Adrenal gland (tissue), 12 donors: ENCODE results near the gene DES. TPM values are rescaled to one million over a fixed set of nuclear protein-coding genes. Genes with fewer than 3 reads are reported as not detected.

Source experiments
- DNase-seq, 7 donors: peaks; one replicate each; pipeline ENCODE4 v3.0.0-alpha.2; 2019 to 2020
- H3K27ac ChIP-seq, 5 donors: fragments of 200-600 bp; sonication (generic) in 4 of 5; 1 replicate in 3 of 5; 2 replicates in 2 of 5; pipeline versions ENCODE4 v1.5.1 to v1.8.0; 2016 to 2020; ENCODE audit warnings: mild to moderate bottlenecking in 1 of 5
- H3K27me3 ChIP-seq: fragments of 200-600 bp; 2 replicates; pipeline ENCODE4 v1.8.0; 2021
- H3K36me3 ChIP-seq, 2 donors: fragments of 200-600 bp; replicated peaks in 1 of 2; 1 replicate in 1 of 2; 2 replicates in 1 of 2; pipeline versions ENCODE4 v1.5.1 to v1.8.0; 2018 to 2022
- H3K4me1 ChIP-seq, 2 donors: fragments of 200-600 bp; replicated peaks in 1 of 2; 1 replicate in 1 of 2; 2 replicates in 1 of 2; pipeline versions ENCODE4 v1.5.1 to v1.8.0; 2018 to 2021
- H3K4me3 ChIP-seq, 4 donors: fragments of 200-600 bp; sonication (generic) in 3 of 4; one replicate each; pipeline ENCODE4 v1.5.1; 2016 to 2018
- H3K9me3 ChIP-seq, 3 donors: fragments of 200-600 bp; sonication (generic) in 1 of 3; replicated peaks in 1 of 3; 1 replicate in 2 of 3; 2 replicates in 1 of 3; pipeline versions ENCODE4 v1.5.1 to v1.8.0; 2016 to 2021
- POLR2A ChIP-seq, 2 donors: fragments of 450-650 bp; IDR thresholded peaks; one replicate each; pipeline ENCODE4 v1.6.1; 2017; ENCODE audit warnings: antibody characterized with exemption in 2 of 2, mild to moderate bottlenecking in 2 of 2, moderate library complexity in 1 of 2
- WGBS, 4 donors: extraction: QIAGEN DNeasy Blood & Tissue Kit in 2 of 4; methylation state at CpG; one replicate each; pipeline versions ENCODE4 v1.1.5 to v1.1.7; 2013 to 2017; 5-methylcytosine and 5-hydroxymethylcytosine counted together
- intact Hi-C, 2 donors: fragments of 100-400 bp; cut with DNase I; formaldehyde crosslinking; loops; one replicate each; pipeline versions ENCODE4 v1.14.1 to v1.15.0; 2022 to 2023
- polyA plus RNA-seq, 3 donors: library from polyadenylated mRNA; stranded (reverse); fragments of 200-250 nt in 2 of 3; fragments of 350-450 nt in 1 of 3; fragmentation: Illumina TruSeq in 1 of 3; extraction: RNeasy Lipid Tissue Mini Kit (QIAGEN cat#74804) in 1 of 3; gene quantifications; one replicate each; pipeline ENCODE4 v1.2.3, GENCODE V29; 2013 to 2014
- total RNA-seq, 9 donors: library from RNA; depleted of rRNA in 4 of 9; stranded (reverse); fragments of >200 nt in 4 of 9; fragments of 120-200 nt in 1 of 9; fragmentation: NEBNext Ultra II Directional in 1 of 9; extraction: Animal tissue kit (Norgen Biotek cat#: 25700) in 1 of 9; gene quantifications; one replicate each; pipeline versions ENCODE4 v1.1.0 to v1.2.4, GENCODE V29; 2013 to 2023
- TF ChIP-seq, protein P1 (sequence below), 6 experiments: fragments of 450-650 bp in 4 of 6; fragments of 200-600 bp in 2 of 6; sonication (generic) in 1 of 6; IDR thresholded peaks; 1 replicate in 5 of 6; 2 replicates in 1 of 6; pipeline versions ENCODE4 v1.5.1 to v1.8.0; 2016 to 2021; ENCODE audit warnings: antibody characterized with exemption in 6 of 6, mild to moderate bottlenecking in 2 of 6, moderate library complexity in 1 of 6
- donor health status: healthy with polysubstance abuse.
- donor health status: Bipolar disorder and iron deficiency.
- donor health status: DM: yes; HTN: yes; CAD: no.
- donor health status: DM: no; HTN: no; CAD: no.
- donor health status: DM: no; HTN: no; CAD: no.
- donor health status: DM: yes; HTN: yes; CAD: no.

The DES gene
- total and polyA plus RNA-seq, 12 donors = 0.94 to 283 (median 11.4) TPM

DNA sequence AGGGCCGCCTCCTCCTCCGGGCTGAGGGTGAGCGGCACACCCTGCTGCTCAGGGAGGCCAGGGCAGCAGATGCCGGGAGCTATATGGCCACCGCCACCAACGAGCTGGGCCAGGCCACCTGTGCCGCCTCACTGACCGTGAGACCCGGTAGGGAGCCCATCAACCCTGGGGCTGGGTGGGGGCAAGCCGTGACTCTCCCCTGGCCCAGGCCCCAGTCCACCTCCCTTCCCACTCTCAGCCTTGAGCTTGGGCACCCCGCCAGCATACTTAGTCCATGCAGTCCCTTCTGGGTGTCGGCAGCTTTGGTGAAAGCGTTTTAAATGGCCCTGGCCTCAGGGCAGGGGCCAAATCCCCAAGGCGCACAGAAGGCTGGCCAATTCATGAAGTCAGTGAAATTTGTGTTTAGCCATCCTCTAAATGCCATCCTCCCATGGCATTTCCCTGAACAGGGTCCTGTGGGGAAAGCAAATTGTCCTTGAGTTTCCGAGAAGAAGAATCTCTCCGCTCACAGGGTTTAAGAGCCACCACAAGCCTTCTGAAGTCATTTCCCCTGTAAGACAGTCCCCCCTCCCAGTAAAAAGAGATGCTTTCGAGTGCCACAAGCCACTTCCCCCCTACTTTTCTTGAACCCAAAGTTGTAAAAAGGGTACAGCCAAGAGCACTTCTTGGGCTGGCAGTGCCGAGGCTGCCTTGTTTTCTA lies 33.6 kb downstream of the DES start:
- DNase-seq = no peak
- no peaks in the 10 kb centered on the region for H3K9me3 ChIP-seq
- no peaks in the 10 kb centered on the region for H3K36me3 ChIP-seq
- H3K4me1 ChIP-seq = no peaks in the 10 kb centered on the region
- TF ChIP-seq, protein P1, sequence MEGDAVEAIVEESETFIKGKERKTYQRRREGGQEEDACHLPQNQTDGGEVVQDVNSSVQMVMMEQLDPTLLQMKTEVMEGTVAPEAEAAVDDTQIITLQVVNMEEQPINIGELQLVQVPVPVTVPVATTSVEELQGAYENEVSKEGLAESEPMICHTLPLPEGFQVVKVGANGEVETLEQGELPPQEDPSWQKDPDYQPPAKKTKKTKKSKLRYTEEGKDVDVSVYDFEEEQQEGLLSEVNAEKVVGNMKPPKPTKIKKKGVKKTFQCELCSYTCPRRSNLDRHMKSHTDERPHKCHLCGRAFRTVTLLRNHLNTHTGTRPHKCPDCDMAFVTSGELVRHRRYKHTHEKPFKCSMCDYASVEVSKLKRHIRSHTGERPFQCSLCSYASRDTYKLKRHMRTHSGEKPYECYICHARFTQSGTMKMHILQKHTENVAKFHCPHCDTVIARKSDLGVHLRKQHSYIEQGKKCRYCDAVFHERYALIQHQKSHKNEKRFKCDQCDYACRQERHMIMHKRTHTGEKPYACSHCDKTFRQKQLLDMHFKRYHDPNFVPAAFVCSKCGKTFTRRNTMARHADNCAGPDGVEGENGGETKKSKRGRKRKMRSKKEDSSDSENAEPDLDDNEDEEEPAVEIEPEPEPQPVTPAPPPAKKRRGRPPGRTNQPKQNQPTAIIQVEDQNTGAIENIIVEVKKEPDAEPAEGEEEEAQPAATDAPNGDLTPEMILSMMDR (IDR thresholded peaks at IDR 0.05) = no peak
- no peak for TF ChIP-seq POLR2A (IDR thresholded peaks at IDR 0.05)
- intact Hi-C loops = no loop called here
- H3K4me3 ChIP-seq = no peak overlapping the region
- H3K27ac ChIP-seq = peak overlapping the region in 1 of 5 donors; percentile 34
- 67 to 72% (median 67%) methylated on average over 8 to 18 of the region's 18 CpGs for WGBS, 4 donors
- H3K27me3 ChIP-seq = peaks cover 18% of the 10 kb centered on the region

DNA sequence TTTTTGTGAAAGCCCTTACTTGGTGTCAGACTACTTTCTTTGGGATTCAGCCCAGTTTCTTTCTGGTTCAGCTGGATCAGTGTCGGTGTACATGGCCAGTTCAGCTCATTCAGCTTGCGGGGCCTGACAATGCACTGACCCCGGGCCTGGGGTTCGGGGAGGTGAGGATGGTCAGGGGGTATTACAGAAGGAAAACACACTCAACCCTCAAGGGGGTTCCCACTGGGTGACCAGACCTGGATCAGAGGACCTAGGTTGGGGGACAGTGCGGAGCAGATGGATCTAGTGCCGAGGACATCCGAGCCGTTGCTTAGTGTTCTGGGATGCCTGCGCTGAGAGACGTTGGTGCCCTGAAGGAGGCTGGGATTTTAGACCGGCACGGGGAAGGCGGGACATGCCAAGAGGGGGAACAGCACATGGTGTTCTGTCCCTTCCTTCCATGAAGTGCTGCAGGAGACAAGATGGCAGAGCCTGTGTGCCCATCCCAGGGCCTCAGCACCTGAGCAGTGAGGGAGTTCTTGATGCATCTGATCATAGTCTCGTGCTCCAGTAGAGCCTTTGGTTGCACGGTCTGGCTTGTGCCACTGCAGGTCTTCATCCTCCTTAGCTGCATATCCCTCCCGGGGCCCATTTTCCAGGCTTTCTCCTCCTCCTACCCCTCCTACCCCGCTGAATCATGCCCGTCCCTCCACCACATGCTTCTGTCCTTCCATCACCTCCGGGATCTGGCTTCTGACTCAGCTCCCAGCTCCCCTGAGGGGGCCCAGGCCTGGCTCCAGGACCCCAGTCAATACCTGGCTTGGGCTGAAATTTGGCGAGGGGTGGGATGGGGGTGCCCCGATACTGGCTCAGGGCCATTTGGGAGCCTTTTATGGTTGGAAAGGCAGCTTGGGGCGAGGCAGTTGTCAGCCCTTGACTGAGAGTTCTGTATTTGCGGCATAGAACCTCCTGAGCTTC lies 34.5 kb downstream of the DES start:
- peak in 1 of 7 donors; percentile 70 for DNase-seq
- no peaks in the 10 kb centered on the region for H3K36me3 ChIP-seq
- intact Hi-C loops = no loop called here
- H3K9me3 ChIP-seq = no peaks in the 10 kb centered on the region
- peaks cover 18% of the 10 kb centered on the region for H3K27me3 ChIP-seq
- TF ChIP-seq, protein P1 (IDR thresholded peaks at IDR 0.05) = no peak
- no peak for TF ChIP-seq POLR2A (IDR thresholded peaks at IDR 0.05)
- WGBS, 4 donors = 72 to 75% (median 72%) methylated on average over 19 to 23 of the region's 23 CpGs
- peak overlapping the region in 2 of 5 donors; percentile 34 to 49 for H3K27ac ChIP-seq
- no peaks in the 10 kb centered on the region for H3K4me1 ChIP-seq
- no peak overlapping the region for H3K4me3 ChIP-seq

DNA sequence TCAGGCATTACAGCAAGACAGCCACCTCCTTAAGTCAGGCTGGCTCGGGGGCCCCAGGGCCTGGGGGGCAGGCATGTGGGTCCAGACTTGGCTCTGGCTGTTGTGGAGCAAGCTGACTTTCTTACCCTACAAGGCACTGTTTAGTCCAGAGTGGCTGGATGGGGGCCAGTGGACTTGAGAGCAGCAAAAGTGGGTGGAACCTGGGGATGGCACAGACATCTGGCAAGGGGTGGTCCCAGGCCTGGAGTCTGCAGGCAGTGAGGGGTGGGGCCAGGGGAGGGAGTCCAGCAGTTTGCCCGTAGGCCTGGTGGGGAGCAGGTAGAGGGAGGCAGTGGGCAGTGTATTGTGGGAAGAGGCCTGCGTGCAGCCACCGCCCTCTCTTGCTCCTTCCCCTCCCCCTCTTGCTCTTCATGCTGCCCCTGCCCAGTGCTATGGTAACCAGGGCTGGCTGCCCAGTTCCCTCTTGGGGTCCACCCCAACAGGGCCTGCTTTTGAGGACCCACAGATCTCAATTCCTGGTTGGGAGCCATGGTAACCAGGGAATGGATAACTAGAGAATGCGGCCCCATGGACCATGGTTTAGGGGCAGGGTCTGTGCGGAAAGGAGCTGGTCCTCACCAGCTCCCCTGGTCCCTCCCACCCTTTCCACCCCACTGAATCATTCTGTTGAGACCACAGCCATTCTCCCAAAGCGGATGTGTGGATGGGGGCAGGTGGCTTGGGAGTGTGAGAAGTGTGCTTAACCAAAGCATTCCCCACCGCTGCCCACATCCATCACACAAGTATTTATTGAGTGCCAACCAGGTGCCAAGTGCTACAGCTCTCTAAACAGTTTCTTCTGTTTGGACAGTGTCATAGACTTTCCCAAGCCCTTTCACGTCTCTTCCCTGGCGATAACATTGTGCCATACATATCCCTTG lies 35.8 kb downstream of the DES start:
- Histone ChIP-seq H3K4me3 (no peak overlapping the region), H3K36me3 (no peaks in the 10 kb centered on the region), H3K9me3 (no peaks in the 10 kb centered on the region), H3K4me1 (no peaks in the 10 kb centered on the region), H3K27me3 (peaks cover 5% of the 10 kb centered on the region), H3K27ac (peak overlapping the region in 2 of 5 donors; percentile 49 to 58)
- WGBS, 4 donors = 75 to 82% (median 77%) methylated on average over 6 to 10 of the region's 10 CpGs
- intact Hi-C loops = no loop called here
- TF ChIP-seq, protein P1 (IDR thresholded peaks at IDR 0.05) = no peak
- TF ChIP-seq POLR2A (IDR thresholded peaks at IDR 0.05) = no peak
- peak in 1 of 7 donors; percentile 88 for DNase-seq
